DND-41 (cell line): ENCODE data around the gene TPPP3.

Experiments used
- ATAC-seq: fragments of 200-7000 bp; cut with Tn5 transposase; 3 replicates; pipeline ENCODE4 v1.9.1; 2021; ENCODE audit warnings: low read depth; ENCODE audit not compliant: insufficient read depth
- DNase-seq: peaks from one replicate; pipeline ENCODE4 v3.0.0-alpha.2; 2020
- H2AFZ ChIP-seq: 2 replicates; pipeline ENCODE4 v1.6.0; 2012; ENCODE audit warnings: low read depth, low read length
- H3K27ac ChIP-seq: 2 replicates; pipeline ENCODE4 v1.5.1; 2012; ENCODE audit warnings: low read length, inconsistent platforms
- H3K27me3 ChIP-seq: fragments of 200-600 bp; sonication (generic); 2 replicates; pipeline ENCODE4 v1.6.0; 2012; ENCODE audit warnings: low read length, mild to moderate bottlenecking, inconsistent platforms; ENCODE audit not compliant: insufficient read depth, poor library complexity
- H3K36me3 ChIP-seq: 2 replicates; pipeline ENCODE4 v1.5.1; 2012; ENCODE audit warnings: low read length, inconsistent platforms; ENCODE audit not compliant: insufficient read depth
- H3K4me1 ChIP-seq: 2 replicates; pipeline ENCODE4 v1.5.1; 2012; ENCODE audit warnings: mild to moderate bottlenecking, low read length; ENCODE audit not compliant: insufficient read depth
- H3K4me2 ChIP-seq: 2 replicates; pipeline ENCODE4 v1.6.0; 2012; ENCODE audit warnings: mild to moderate bottlenecking, moderate library complexity, low read length, inconsistent platforms; ENCODE audit not compliant: insufficient read depth
- H3K4me3 ChIP-seq, 2 experiments: fragments of 200-600 bp in 1 of 2; shearing (Covaris generic) in 1 of 2; 2 replicates each; pipeline ENCODE4 v1.5.1; 2012 to 2016; ENCODE audit warnings: inconsistent platforms in 2 of 2, low read length in 2 of 2, mild to moderate bottlenecking in 2 of 2, low read depth in 1 of 2, moderate library complexity in 1 of 2
- H3K79me2 ChIP-seq: 2 replicates; pipeline ENCODE4 v1.6.0; 2012; ENCODE audit warnings: low read length, inconsistent platforms; ENCODE audit not compliant: insufficient read depth
- H3K9ac ChIP-seq: 2 replicates; pipeline ENCODE4 v1.6.0; 2012; ENCODE audit warnings: low read depth, mild to moderate bottlenecking, inconsistent platforms, low read length, moderate library complexity
- H3K9me3 ChIP-seq: 2 replicates; pipeline ENCODE4 v1.5.1; 2012; ENCODE audit warnings: low read length, moderate library complexity, mild to moderate bottlenecking, inconsistent platforms; ENCODE audit not compliant: insufficient read depth, severe bottlenecking
- H4K20me1 ChIP-seq: 2 replicates; pipeline ENCODE4 v1.6.0; 2012; ENCODE audit warnings: low read length; ENCODE audit not compliant: insufficient read depth
- CTCF ChIP-seq: IDR thresholded peaks from 2 replicates; pipeline ENCODE4 v1.5.1; 2012; ENCODE audit warnings: borderline replicate concordance, low read length, moderate library complexity, mild to moderate bottlenecking; ENCODE audit not compliant: poor library complexity, severe bottlenecking; ENCODE audit errors: extremely low read depth
- EZH2 ChIP-seq: IDR thresholded peaks from 3 replicates; pipeline ENCODE4 v1.6.1; 2012; ENCODE audit warnings: borderline replicate concordance, low read depth, mild to moderate bottlenecking, moderate library complexity, low read length, inconsistent platforms; ENCODE audit not compliant: severe bottlenecking

Gene TPPP3

GRCh38 chr16:67404740-67405226, 11.5 kb upstream of the TPPP3 start:
- Histone ChIP-seq H3K27ac (no peak overlapping the region), H3K4me3 (no peak overlapping the region), H3K9me3 (no peaks in the 10 kb centered on the region), H3K79me2 (no peaks in the 10 kb centered on the region), H4K20me1 (no peaks in the 10 kb centered on the region), H2AFZ (no peak overlapping the region), H3K9ac (no peak overlapping the region), H3K36me3 (no peaks in the 10 kb centered on the region), H3K4me1 (no peaks in the 10 kb centered on the region), H3K4me2 (no peak overlapping the region), H3K27me3 (peaks cover 6% of the 10 kb centered on the region)
- DNase-seq (no peak), ATAC-seq (no peak)
- TF ChIP-seq EZH2 (no peak), CTCF (no peak)

- DNase-seq = no peak
- Histone ChIP-seq H3K4me2 (no peak overlapping the region), H3K27ac (no peak overlapping the region)
These were observed 10.8 kb upstream of the TPPP3 start for GRCh38 chr16:67403976-67404555.

GRCh38 chr16:67400901-67401300, 7.6 kb upstream of the TPPP3 start:
- Histone ChIP-seq H4K20me1 (no peaks in the 10 kb centered on the region), H3K4me2 (no peak overlapping the region), H3K36me3 (no peaks in the 10 kb centered on the region), H3K4me1 (no peaks in the 10 kb centered on the region), H3K4me3 (no peak overlapping the region), H3K27me3 (no peaks in the 10 kb centered on the region), H3K27ac (no peak overlapping the region), H2AFZ (no peak overlapping the region), H3K9me3 (no peaks in the 10 kb centered on the region), H3K9ac (no peak overlapping the region), H3K79me2 (no peaks in the 10 kb centered on the region)
- DNase-seq (no peak), ATAC-seq (no peak)
- no peak for TF ChIP-seq CTCF
- no peak for TF ChIP-seq EZH2

More at GRCh38 chr16:67403976-67404555, 10.8 kb upstream of the TPPP3 start:
- Histone ChIP-seq H3K36me3 (no peaks in the 10 kb centered on the region), H3K79me2 (no peaks in the 10 kb centered on the region), H2AFZ (no peak overlapping the region), H3K27me3 (peaks cover 6% of the 10 kb centered on the region), H3K4me1 (no peaks in the 10 kb centered on the region), H3K4me3 (no peak overlapping the region), H3K9me3 (no peaks in the 10 kb centered on the region), H3K9ac (no peak overlapping the region), H4K20me1 (no peaks in the 10 kb centered on the region)
- ATAC-seq = no peak
- TF ChIP-seq CTCF (no peak), EZH2 (no peak)
